Trophoblast cell (in vitro differentiated cells and primary cell): ENCODE data around the gene ZNF516.

ENCODE experiments used
- DNase-seq, 2 donors: peaks; one replicate each; pipeline ENCODE4 v3.0.0-alpha.2; 2016
- H2AFZ ChIP-seq: 2 replicates; pipeline ENCODE4 v1.6.1; 2013; ENCODE audit warnings: low read length, moderate library complexity, mild to moderate bottlenecking; ENCODE audit not compliant: insufficient read depth, poor library complexity
- H2AK5ac ChIP-seq: 2 replicates; pipeline ENCODE4 v1.6.1; 2013; ENCODE audit warnings: mild to moderate bottlenecking, low read length
- H2BK120ac ChIP-seq: 2 replicates; pipeline ENCODE4 v1.6.1; 2013; ENCODE audit warnings: low read length, mild to moderate bottlenecking, moderate library complexity; ENCODE audit not compliant: insufficient read depth, poor library complexity
- H2BK12ac ChIP-seq: 2 replicates; pipeline ENCODE4 v1.6.1; 2013; ENCODE audit warnings: mild to moderate bottlenecking, low read length, moderate library complexity
- H2BK5ac ChIP-seq: 2 replicates; pipeline ENCODE4 v1.6.1; 2013; ENCODE audit warnings: low read length, low read depth, moderate library complexity, mild to moderate bottlenecking; ENCODE audit not compliant: poor library complexity
- H3K14ac ChIP-seq: 2 replicates; pipeline ENCODE4 v1.6.1; 2013; ENCODE audit warnings: mild to moderate bottlenecking, low read length
- H3K18ac ChIP-seq: 2 replicates; pipeline ENCODE4 v1.6.1; 2013; ENCODE audit warnings: mild to moderate bottlenecking, low read length
- H3K23ac ChIP-seq: 2 replicates; pipeline ENCODE4 v1.6.1; 2013; ENCODE audit warnings: low read length
- H3K27ac ChIP-seq: 2 replicates; pipeline ENCODE4 v1.5.1; 2013; ENCODE audit warnings: low read depth, mild to moderate bottlenecking, inconsistent platforms, low read length, moderate library complexity
- H3K27me3 ChIP-seq: 2 replicates; pipeline ENCODE4 v1.6.1; 2013; ENCODE audit warnings: inconsistent platforms, mild to moderate bottlenecking, low read length, moderate library complexity; ENCODE audit not compliant: insufficient read depth
- H3K36me3 ChIP-seq, 2 experiments: 1 replicate in 1 of 2; 2 replicates in 1 of 2; pipeline ENCODE4 v1.6.1; 2013; ENCODE audit warnings: low read length in 2 of 2, mild to moderate bottlenecking in 2 of 2, moderate library complexity in 1 of 2; ENCODE audit not compliant: insufficient read depth in 2 of 2, control insufficient read depth in 1 of 2
- H3K4ac ChIP-seq: 2 replicates; pipeline ENCODE4 v1.6.1; 2013; ENCODE audit warnings: low read depth, mild to moderate bottlenecking, low read length, moderate library complexity
- H3K4me1 ChIP-seq, 2 experiments: 1 replicate in 1 of 2; 2 replicates in 1 of 2; pipeline ENCODE4 v1.6.1; 2013; ENCODE audit warnings: low read length in 2 of 2, mild to moderate bottlenecking in 2 of 2, moderate library complexity in 1 of 2; ENCODE audit not compliant: insufficient read depth in 2 of 2, control insufficient read depth in 1 of 2
- H3K4me2 ChIP-seq: 2 replicates; pipeline ENCODE4 v1.6.1; 2013; ENCODE audit warnings: inconsistent platforms, mild to moderate bottlenecking, low read length, moderate library complexity
- H3K4me3 ChIP-seq: 2 replicates; pipeline ENCODE4 v1.5.1; 2013; ENCODE audit warnings: mild to moderate bottlenecking, low read depth, low read length, inconsistent platforms
- H3K79me1 ChIP-seq: one replicate; pipeline ENCODE4 v1.6.1; 2013; ENCODE audit warnings: low read length
- H3K79me2 ChIP-seq: 2 replicates; pipeline ENCODE4 v1.6.1; 2013; ENCODE audit warnings: low read length, mild to moderate bottlenecking; ENCODE audit not compliant: control insufficient read depth, insufficient read depth, poor library complexity
- H3K9ac ChIP-seq: 2 replicates; pipeline ENCODE4 v1.6.1; 2013; ENCODE audit warnings: mild to moderate bottlenecking, low read length
- H3K9me3 ChIP-seq: 2 replicates; pipeline ENCODE4 v1.6.1; 2013; ENCODE audit warnings: low read depth, mild to moderate bottlenecking, control low read depth, inconsistent platforms, low read length; ENCODE audit not compliant: insufficient read depth
- H4K12ac ChIP-seq: 2 replicates; pipeline ENCODE4 v1.6.1; 2013; ENCODE audit warnings: low read depth, mild to moderate bottlenecking, low read length, moderate library complexity
- H4K8ac ChIP-seq: 2 replicates; pipeline ENCODE4 v1.6.1; 2013; ENCODE audit warnings: low read depth, mild to moderate bottlenecking, low read length, moderate library complexity
- H4K91ac ChIP-seq: one replicate; pipeline ENCODE4 v1.6.1; 2013; ENCODE audit warnings: low read depth, mild to moderate bottlenecking, low read length, moderate library complexity
- WGBS: extraction: QIAGEN DNeasy Blood & Tissue Kit; methylation state at CpG from one replicate; pipeline ENCODE4 v1.1.7; 2013; ENCODE audit warnings: missing lambda C conversion rate; ENCODE audit not compliant: insufficient read length, insufficient coverage; ENCODE audit errors: extremely low coverage; 5-methylcytosine and 5-hydroxymethylcytosine counted together

The ZNF516 gene

DNA sequence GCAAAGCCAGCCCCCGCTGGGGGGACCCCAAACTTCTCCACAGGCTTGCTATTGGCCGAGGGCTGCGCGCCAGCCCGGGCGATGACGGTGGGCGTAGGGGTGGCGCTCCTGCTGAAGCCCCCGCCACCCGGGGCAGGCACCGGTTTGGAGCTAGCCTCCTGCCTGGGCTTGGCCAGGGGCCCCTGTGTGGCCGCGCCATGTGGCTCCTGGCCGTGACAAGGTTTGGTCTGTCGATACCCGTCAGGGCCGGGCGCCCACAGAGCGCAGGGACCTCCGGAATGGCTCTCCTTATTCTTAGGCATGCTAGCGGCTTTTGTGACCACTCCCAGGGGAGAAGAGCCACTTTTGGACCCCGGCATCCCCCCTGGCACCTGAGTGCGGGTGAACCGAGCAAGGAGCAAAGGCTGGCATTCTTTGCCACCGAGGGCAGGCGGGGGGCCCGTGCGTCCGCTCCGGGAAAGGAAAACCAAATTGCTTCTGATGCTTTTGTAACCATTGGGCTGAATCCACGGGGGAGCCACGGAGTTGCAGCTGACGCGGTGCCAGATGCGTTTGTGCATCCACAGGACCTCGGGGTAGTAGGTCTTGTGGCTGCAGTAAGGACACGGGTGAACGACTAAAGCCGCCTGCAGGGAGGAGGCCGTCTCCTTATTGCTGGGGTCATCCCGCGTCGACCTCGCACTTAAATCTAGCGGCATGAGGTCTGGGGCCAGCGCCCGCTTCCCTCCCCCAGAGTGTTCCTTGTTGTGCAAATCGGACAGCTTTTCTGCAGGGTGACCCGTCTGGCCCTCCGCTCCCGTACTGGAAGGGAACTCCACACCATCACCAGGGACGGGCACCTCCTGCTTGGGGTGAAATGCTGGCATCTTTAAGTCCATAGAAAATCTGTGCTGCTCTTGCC lies 115.6 kb downstream of the ZNF516 start:
- no peak overlapping the region for H2BK120ac ChIP-seq
- no peaks in the 10 kb centered on the region for H3K79me2 ChIP-seq
- no peak overlapping the region for H3K18ac ChIP-seq
- H3K23ac ChIP-seq: no peak overlapping the region
- H2AFZ ChIP-seq: no peak overlapping the region
- H3K4ac ChIP-seq: no peak overlapping the region
- H2BK5ac ChIP-seq: no peak overlapping the region
- no peak overlapping the region for H3K9ac ChIP-seq
- H3K4me2 ChIP-seq: no peak overlapping the region
- no peak overlapping the region for H2AK5ac ChIP-seq
- H4K8ac ChIP-seq: no peak overlapping the region
- no peak overlapping the region for H2BK12ac ChIP-seq
- H3K4me1 ChIP-seq: no peaks in the 10 kb centered on the region
- H3K27me3 ChIP-seq: no peaks in the 10 kb centered on the region
- H3K79me1 ChIP-seq: no peaks in the 10 kb centered on the region
- H3K36me3 ChIP-seq: peaks cover 12 to 17% of the 10 kb centered on the region in 2 experiments
- no peak overlapping the region for H4K12ac ChIP-seq
- no peak overlapping the region for H3K14ac ChIP-seq
- no peak overlapping the region for H4K91ac ChIP-seq
- H3K4me3 ChIP-seq: no peak overlapping the region
- H3K27ac ChIP-seq: no peak overlapping the region
- DNase-seq: no peak
- no CpG with 5 or more reads among the region's 53 CpGs for WGBS
- no peaks in the 10 kb centered on the region for H3K9me3 ChIP-seq

DNA sequence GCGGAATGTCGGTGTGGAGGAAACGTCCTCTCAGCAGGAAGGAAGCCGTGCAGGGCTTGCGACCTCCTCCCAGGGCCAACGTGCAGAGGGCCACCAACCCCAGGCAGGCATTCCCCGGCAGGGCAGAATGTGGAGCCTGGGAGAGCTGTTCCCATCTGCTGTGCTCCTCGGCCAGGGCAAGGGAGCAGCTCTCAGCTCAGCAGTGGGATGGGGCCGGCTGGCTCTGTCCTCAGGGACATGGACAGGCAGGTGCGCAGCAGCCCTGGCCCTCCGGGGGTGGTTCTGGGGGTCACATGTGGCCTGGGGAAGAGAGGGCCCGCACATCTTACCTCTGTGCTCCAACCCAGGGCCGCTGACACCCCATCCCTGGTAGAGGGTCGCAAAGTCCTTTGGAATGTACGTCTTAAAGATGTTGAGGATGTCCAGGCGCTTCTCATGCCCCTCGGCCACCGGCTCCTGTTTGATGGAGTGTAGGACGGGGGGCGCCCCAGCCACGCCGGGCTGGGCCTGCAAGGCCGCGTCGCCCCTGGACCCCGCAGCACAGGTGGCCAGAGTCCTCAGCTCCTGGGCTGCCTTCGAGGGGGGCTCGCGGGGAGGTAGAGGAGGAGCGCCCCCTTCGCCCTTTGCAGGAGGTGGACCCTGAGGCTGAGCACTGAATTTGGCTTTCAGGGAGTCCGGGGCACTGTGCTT lies 116.4 kb downstream of the ZNF516 start:
- H3K4me2 ChIP-seq: no peak overlapping the region
- no peak overlapping the region for H2AK5ac ChIP-seq
- H4K91ac ChIP-seq: no peak overlapping the region
- no peaks in the 10 kb centered on the region for H3K27me3 ChIP-seq
- no peak for DNase-seq
- no peak overlapping the region for H3K14ac ChIP-seq
- no peak overlapping the region for H2AFZ ChIP-seq
- H2BK120ac ChIP-seq: no peak overlapping the region
- no peak overlapping the region for H4K12ac ChIP-seq
- no peaks in the 10 kb centered on the region for H3K4me1 ChIP-seq
- H3K9me3 ChIP-seq: no peaks in the 10 kb centered on the region
- H3K79me2 ChIP-seq: no peaks in the 10 kb centered on the region
- no CpG with 5 or more reads among the region's 32 CpGs for WGBS
- no peak overlapping the region for H3K27ac ChIP-seq
- H4K8ac ChIP-seq: no peak overlapping the region
- H2BK12ac ChIP-seq: no peak overlapping the region
- H3K4me3 ChIP-seq: no peak overlapping the region
- no peak overlapping the region for H3K4ac ChIP-seq
- H3K23ac ChIP-seq: no peak overlapping the region
- H2BK5ac ChIP-seq: no peak overlapping the region
- H3K79me1 ChIP-seq: no peaks in the 10 kb centered on the region
- peaks cover 12 to 17% of the 10 kb centered on the region in 2 experiments for H3K36me3 ChIP-seq
- H3K18ac ChIP-seq: no peak overlapping the region
- no peak overlapping the region for H3K9ac ChIP-seq

DNA sequence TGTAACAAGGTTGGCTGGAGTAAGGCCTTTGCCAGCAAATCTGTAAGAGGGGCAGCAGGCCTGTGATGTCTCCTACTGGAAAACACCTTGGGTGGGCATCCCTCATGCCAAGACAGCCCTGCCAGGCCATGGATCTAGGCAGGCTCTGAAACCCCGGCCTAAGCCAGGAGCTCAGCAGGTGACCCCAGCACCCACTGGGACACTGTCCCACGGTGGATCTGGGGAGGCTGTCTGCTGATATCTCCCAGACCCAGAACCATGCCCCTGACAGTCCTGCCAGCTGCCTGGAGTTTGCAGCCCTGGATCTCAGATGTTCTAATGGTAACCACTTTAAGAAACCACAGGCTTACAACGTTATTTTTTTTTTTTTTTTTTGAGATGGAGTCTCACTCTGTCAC lies 117.7 kb downstream of the ZNF516 start:
- Histone ChIP-seq H3K27ac (no peak overlapping the region), H3K9ac (no peak overlapping the region), H3K14ac (no peak overlapping the region), H2AK5ac (no peak overlapping the region), H3K4me2 (no peak overlapping the region), H3K4me3 (no peak overlapping the region), H3K36me3 (peaks cover 12 to 17% of the 10 kb centered on the region in 2 experiments), H3K27me3 (no peaks in the 10 kb centered on the region), H2BK5ac (no peak overlapping the region), H3K4ac (no peak overlapping the region), H4K12ac (no peak overlapping the region), H3K79me1 (no peaks in the 10 kb centered on the region), H2AFZ (no peak overlapping the region), H3K23ac (no peak overlapping the region), H2BK12ac (no peak overlapping the region), H3K79me2 (no peaks in the 10 kb centered on the region), H3K18ac (no peak overlapping the region), H4K91ac (no peak overlapping the region), H3K9me3 (no peaks in the 10 kb centered on the region), H3K4me1 (no peaks in the 10 kb centered on the region), H2BK120ac (no peak overlapping the region), H4K8ac (no peak overlapping the region)
- no CpG with 5 or more reads among the region's 3 CpGs for WGBS
- DNase-seq: no peak

DNA sequence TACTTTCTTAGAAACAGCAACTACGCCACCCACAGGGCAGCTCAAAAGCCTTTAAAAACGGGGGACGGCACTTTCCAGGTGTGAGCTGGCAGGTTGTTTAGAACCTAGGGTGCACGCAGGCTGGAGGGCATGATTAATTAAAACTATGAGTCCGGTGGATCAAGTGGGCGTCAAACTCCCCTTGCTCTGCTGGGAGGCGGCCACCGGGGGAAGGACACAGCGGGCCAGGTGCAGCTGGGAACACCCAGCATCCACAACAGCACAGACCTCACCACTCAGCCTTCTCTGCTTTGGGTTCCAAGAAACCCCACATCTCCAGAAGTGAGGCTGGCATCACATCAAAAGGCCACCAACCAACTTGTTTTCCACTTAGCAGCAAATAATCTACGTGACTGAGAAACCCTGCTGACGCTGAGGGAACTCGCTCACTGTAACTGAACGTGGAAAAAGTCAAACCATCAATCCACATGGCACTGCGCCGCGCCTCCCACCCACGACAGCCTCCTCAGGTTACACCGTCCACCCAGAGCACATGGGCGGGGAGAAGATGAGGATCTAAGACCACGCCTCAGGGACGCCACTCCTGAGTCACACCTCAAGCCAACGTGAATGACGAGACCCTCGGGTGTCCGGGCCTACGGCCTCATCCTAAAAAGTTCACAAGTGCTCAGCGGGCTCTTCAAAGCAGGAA lies 118.2 kb downstream of the ZNF516 start:
- WGBS: no CpG with 5 or more reads among the region's 27 CpGs
- Histone ChIP-seq H2BK12ac (no peak overlapping the region), H4K8ac (no peak overlapping the region), H3K36me3 (peaks cover 12 to 17% of the 10 kb centered on the region in 2 experiments), H3K27ac (no peak overlapping the region), H3K79me1 (no peaks in the 10 kb centered on the region), H3K18ac (no peak overlapping the region), H3K79me2 (no peaks in the 10 kb centered on the region), H3K4me3 (no peak overlapping the region), H3K14ac (no peak overlapping the region), H2AK5ac (no peak overlapping the region), H2AFZ (no peak overlapping the region), H3K9ac (no peak overlapping the region), H4K91ac (no peak overlapping the region), H2BK5ac (no peak overlapping the region), H4K12ac (no peak overlapping the region), H2BK120ac (no peak overlapping the region), H3K4me2 (no peak overlapping the region), H3K23ac (no peak overlapping the region), H3K4ac (no peak overlapping the region), H3K9me3 (no peaks in the 10 kb centered on the region), H3K4me1 (no peaks in the 10 kb centered on the region), H3K27me3 (no peaks in the 10 kb centered on the region)
- no peak for DNase-seq
